ENCODE data around the gene KRT36.

The KRT36 gene

GRCh38 chr17:41503202-41503601 is 13.5 kb upstream of the KRT36 start:
- Histone ChIP-seq H3K9me2 (replicated peaks; ENCODE audit: control insufficient read depth, low read length) (no peaks in the 10 kb centered on the region), H3K4me1 (ENCODE audit: control insufficient read depth, low read length) (peaks cover 3% of the 10 kb centered on the region; the same call in 1 of the 2 replicates), H3K79me2 (ENCODE audit: control insufficient read depth, low read length) (no peaks in the 10 kb centered on the region), H3K4me2 (ENCODE audit: low read length) (no peak overlapping the region), H3K27ac (ENCODE audit: low read depth, low read length) (no peak overlapping the region), H3F3A (ENCODE audit: control insufficient read depth, insufficient read depth) (no peaks in the 10 kb centered on the region), H3K4me3 (ENCODE audit: low read length) (no peak overlapping the region), H3K27me3 (ENCODE audit: control insufficient read depth, low read length) (no peaks in the 10 kb centered on the region), H4K20me1 (ENCODE audit: control insufficient read depth, insufficient read depth, low read depth, low read length) (no peaks in the 10 kb centered on the region), H3K36me3 (ENCODE audit: control insufficient read depth, low read length) (no peaks in the 10 kb centered on the region), H3K9me3 (ENCODE audit: control insufficient read depth, insufficient read depth, low read length) (no peaks in the 10 kb centered on the region)
- no peak for TF ChIP-seq EZH2phosphoT487 (IDR thresholded peaks at IDR 0.05; ENCODE audit: borderline replicate concordance, low read length)
- TF ChIP-seq, protein P1, sequence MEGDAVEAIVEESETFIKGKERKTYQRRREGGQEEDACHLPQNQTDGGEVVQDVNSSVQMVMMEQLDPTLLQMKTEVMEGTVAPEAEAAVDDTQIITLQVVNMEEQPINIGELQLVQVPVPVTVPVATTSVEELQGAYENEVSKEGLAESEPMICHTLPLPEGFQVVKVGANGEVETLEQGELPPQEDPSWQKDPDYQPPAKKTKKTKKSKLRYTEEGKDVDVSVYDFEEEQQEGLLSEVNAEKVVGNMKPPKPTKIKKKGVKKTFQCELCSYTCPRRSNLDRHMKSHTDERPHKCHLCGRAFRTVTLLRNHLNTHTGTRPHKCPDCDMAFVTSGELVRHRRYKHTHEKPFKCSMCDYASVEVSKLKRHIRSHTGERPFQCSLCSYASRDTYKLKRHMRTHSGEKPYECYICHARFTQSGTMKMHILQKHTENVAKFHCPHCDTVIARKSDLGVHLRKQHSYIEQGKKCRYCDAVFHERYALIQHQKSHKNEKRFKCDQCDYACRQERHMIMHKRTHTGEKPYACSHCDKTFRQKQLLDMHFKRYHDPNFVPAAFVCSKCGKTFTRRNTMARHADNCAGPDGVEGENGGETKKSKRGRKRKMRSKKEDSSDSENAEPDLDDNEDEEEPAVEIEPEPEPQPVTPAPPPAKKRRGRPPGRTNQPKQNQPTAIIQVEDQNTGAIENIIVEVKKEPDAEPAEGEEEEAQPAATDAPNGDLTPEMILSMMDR (IDR thresholded peaks at IDR 0.05; ENCODE audit: low read depth, low read length, poor library complexity, severe bottlenecking), result no peak

GRCh38 chr17:41500131-41500911 is 10.6 kb upstream of the KRT36 start:
- no peak overlapping the region for H3K4me2 ChIP-seq (ENCODE audit: low read length)

DNA sequence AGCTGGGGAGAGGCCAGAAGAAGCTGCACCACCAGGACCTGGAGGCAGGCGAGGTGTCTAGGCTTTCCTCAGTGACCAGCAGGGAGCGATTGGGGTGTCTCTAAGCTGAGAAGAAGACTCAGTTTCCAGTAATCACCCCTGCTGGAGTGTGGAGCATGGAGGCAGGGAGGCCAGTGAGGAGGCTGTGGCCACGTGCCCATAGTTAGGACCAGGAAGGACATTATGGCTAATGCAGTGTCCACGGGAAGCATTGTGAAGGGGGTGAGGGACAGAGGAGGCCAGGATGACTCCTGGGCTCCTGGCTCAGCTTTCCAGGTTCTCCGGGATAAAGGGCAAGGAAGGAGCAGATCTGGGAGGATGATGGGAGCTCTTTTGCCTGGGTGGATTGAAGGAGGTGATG is 10.0 kb upstream of the KRT36 start:
- Histone ChIP-seq H3K79me2 (ENCODE audit: control insufficient read depth, low read length) (no peaks in the 10 kb centered on the region), H3K4me3 (ENCODE audit: low read length) (no peak overlapping the region), H3K36me3 (ENCODE audit: control insufficient read depth, low read length) (no peaks in the 10 kb centered on the region), H3F3A (ENCODE audit: control insufficient read depth, insufficient read depth) (no peaks in the 10 kb centered on the region), H3K27ac (ENCODE audit: low read depth, low read length) (no peak overlapping the region), H3K4me1 (ENCODE audit: control insufficient read depth, low read length) (peaks cover 10% of the 10 kb centered on the region), H3K9me2 (replicated peaks; ENCODE audit: control insufficient read depth, low read length) (no peaks in the 10 kb centered on the region), H3K9me3 (ENCODE audit: control insufficient read depth, insufficient read depth, low read length) (no peaks in the 10 kb centered on the region), H3K4me2 (ENCODE audit: low read length) (no peak overlapping the region), H3K27me3 (ENCODE audit: control insufficient read depth, low read length) (no peaks in the 10 kb centered on the region), H4K20me1 (ENCODE audit: control insufficient read depth, insufficient read depth, low read depth, low read length) (no peaks in the 10 kb centered on the region)
- TF ChIP-seq, protein P1 (IDR thresholded peaks at IDR 0.05; ENCODE audit: low read depth, low read length, poor library complexity, severe bottlenecking), result no peak
- no peak for TF ChIP-seq EZH2phosphoT487 (IDR thresholded peaks at IDR 0.05; ENCODE audit: borderline replicate concordance, low read length)

More at GRCh38 chr17:41500131-41500911, 10.6 kb upstream of the KRT36 start:
- Histone ChIP-seq H3K27ac (ENCODE audit: low read depth, low read length) (no peak overlapping the region), H3K9me3 (ENCODE audit: control insufficient read depth, insufficient read depth, low read length) (no peaks in the 10 kb centered on the region), H3K9me2 (replicated peaks; ENCODE audit: control insufficient read depth, low read length) (no peaks in the 10 kb centered on the region), H4K20me1 (ENCODE audit: control insufficient read depth, insufficient read depth, low read depth, low read length) (no peaks in the 10 kb centered on the region), H3K79me2 (ENCODE audit: control insufficient read depth, low read length) (no peaks in the 10 kb centered on the region), H3K36me3 (ENCODE audit: control insufficient read depth, low read length) (no peaks in the 10 kb centered on the region), H3F3A (ENCODE audit: control insufficient read depth, insufficient read depth) (no peaks in the 10 kb centered on the region), H3K4me3 (ENCODE audit: low read length) (no peak overlapping the region), H3K4me1 (ENCODE audit: control insufficient read depth, low read length) (peaks cover 10% of the 10 kb centered on the region), H3K27me3 (ENCODE audit: control insufficient read depth, low read length) (no peaks in the 10 kb centered on the region)
- TF ChIP-seq, protein P1 (IDR thresholded peaks at IDR 0.05; ENCODE audit: low read depth, low read length, poor library complexity, severe bottlenecking), result no peak
- no peak for TF ChIP-seq EZH2phosphoT487 (IDR thresholded peaks at IDR 0.05; ENCODE audit: borderline replicate concordance, low read length)
